GM12801 (cell line): ENCODE measurements around the gene CD74.

Source experiments
- CTCF ChIP-seq: IDR thresholded peaks from one replicate; pipeline ENCODE4 v1.5.1; 2011; ENCODE audit warnings: control low read depth; ENCODE audit not compliant: insufficient read length; ENCODE audit errors: extremely low read depth

Gene CD74

GRCh38 chr5:150410524-150411244 lies 2.0 kb downstream of the CD74 start:
- TF ChIP-seq CTCF = no peak

GRCh38 chr5:150409638-150410523 lies 2.8 kb downstream of the CD74 start:
- TF ChIP-seq CTCF = no peak

GRCh38 chr5:150408231-150408943 lies 4.3 kb downstream of the CD74 start:
- no peak for TF ChIP-seq CTCF

GRCh38 chr5:150407096-150407720 lies 5.5 kb downstream of the CD74 start:
- TF ChIP-seq CTCF = no peak

GRCh38 chr5:150406723-150407095 lies 6.0 kb downstream of the CD74 start:
- TF ChIP-seq CTCF = no peak

GRCh38 chr5:150406103-150406722 lies 6.5 kb downstream of the CD74 start:
- TF ChIP-seq CTCF = no peak
